NOMO-1 (cell line): ENCODE results near the gene HIBCH.
"Not testable (repeated sequence)": the region's sequence is repeated elsewhere in the genome, so short reads cannot be mapped to it uniquely, and the experiment has no call there.

ENCODE experiments used
- DNase-seq, 2 experiments: peaks; one replicate each; lab custom pipeline; 2025; ENCODE audit not compliant: unreplicated experiment in 2 of 2; lab: John Stamatoyannopoulos, UW

Gene HIBCH

GRCh38 chr2:190254063-190254850 lies 65.4 kb downstream of the HIBCH start:
- no peak for DNase-seq

GRCh38 chr2:190250421-190250820 lies 69.2 kb downstream of the HIBCH start:
- DNase-seq = no peak

GRCh38 chr2:190235551-190236075 lies 84.0 kb downstream of the HIBCH start:
- DNase-seq = no peak

- DNase-seq = no peak
These were observed 84.5 kb downstream of the HIBCH start for GRCh38 chr2:190235101-190235500.

- DNase-seq = not testable (repeated sequence)
These were observed 95.6 kb downstream of the HIBCH start for GRCh38 chr2:190223989-190224388.

GRCh38 chr2:190222745-190223144 lies 96.9 kb downstream of the HIBCH start:
- not testable (repeated sequence) for DNase-seq

GRCh38 chr2:190221429-190221828 lies 98.2 kb downstream of the HIBCH start:
- no peak for DNase-seq

GRCh38 chr2:190219186-190219585 lies 100.4 kb downstream of the HIBCH start:
- DNase-seq = no peak

GRCh38 chr2:190217616-190218015 lies 102.0 kb downstream of the HIBCH start:
- no peak for DNase-seq

- no peak for DNase-seq
These were observed 102.8 kb downstream of the HIBCH start for GRCh38 chr2:190216829-190217228.

- no peak for DNase-seq
These were observed 104.0 kb downstream of the HIBCH start for GRCh38 chr2:190215620-190216019.

- DNase-seq = no peak
These were observed 105.0 kb downstream of the HIBCH start for GRCh38 chr2:190214426-190215194.

GRCh38 chr2:190213441-190214335 lies 105.9 kb downstream of the HIBCH start:
- DNase-seq = no peak

- no peak for DNase-seq
These were observed 109.2 kb downstream of the HIBCH start for GRCh38 chr2:190210471-190210870.

GRCh38 chr2:190209559-190209958 lies 110.1 kb downstream of the HIBCH start:
- DNase-seq = no peak

- DNase-seq = no peak
These were observed 111.7 kb downstream of the HIBCH start for GRCh38 chr2:190207930-190208329.

GRCh38 chr2:190205657-190206056 lies 114.0 kb downstream of the HIBCH start:
- DNase-seq = no peak

- no peak for DNase-seq
These were observed 117.0 kb downstream of the HIBCH start for GRCh38 chr2:190202604-190203003.

GRCh38 chr2:190202018-190202417 lies 117.6 kb downstream of the HIBCH start:
- no peak for DNase-seq

- no peak for DNase-seq
These were observed 119.0 kb downstream of the HIBCH start for GRCh38 chr2:190200603-190201002.

- DNase-seq = no peak
These were observed 120.1 kb downstream of the HIBCH start for GRCh38 chr2:190199530-190199929.
